PC-3 (cell line): ENCODE data around the gene CIAO1. TPM values are rescaled to one million over a fixed set of nuclear protein-coding genes. Genes with fewer than 3 reads are reported as not detected.

Experiments used
- ATAC-seq: fragments of 200-7000 bp; cut with Tn5 transposase; 2 replicates; pipeline ENCODE4 v1.9.1; 2020; ENCODE audit warnings: mild to moderate bottlenecking, moderate library complexity
- BruUV-seq: library from RNA; stranded (reverse); fragments of 400-500 nt; replicated peaks from 2 replicates; lab custom pipeline; 2021; lab: Mats Ljungman, UMichigan
- CTCF ChIA-PET: fragments of 300-600 bp; sonication (Branson Sonifier 250); formaldehyde crosslinking; loops from one replicate; lab custom pipeline; 2022; ENCODE audit warnings: antibody characterized with exemption; lab: Charles Lee
- POLR2A ChIA-PET: fragments of 300-600 bp; sonication (Branson Sonifier 250); formaldehyde crosslinking; loops from one replicate; lab custom pipeline; 2022; ENCODE audit warnings: antibody characterized with exemption; ENCODE audit not compliant: unreplicated experiment; lab: Charles Lee
- DNase-seq: peaks from one replicate; pipeline ENCODE4 v3.0.0-alpha.2; 2015
- H2AFZ ChIP-seq: fragments of 300-600 bp; sonication (generic); 2 replicates; pipeline ENCODE4 v1.6.0; 2016; ENCODE audit warnings: antibody characterized with exemption, low read length
- H3F3A ChIP-seq: fragments of 300-600 bp; sonication (generic); one replicate; pipeline ENCODE4 v1.6.0; 2017; ENCODE audit warnings: antibody characterized with exemption, low read length, control low read depth, mild to moderate bottlenecking; ENCODE audit not compliant: unreplicated experiment
- H3K27ac ChIP-seq: fragments of 300-600 bp; sonication (generic); 2 replicates; pipeline ENCODE4 v1.5.1; 2016; ENCODE audit warnings: mild to moderate bottlenecking, low read length
- H3K27me3 ChIP-seq: fragments of 300-600 bp; sonication (generic); 2 replicates; pipeline ENCODE4 v1.6.1; 2016; ENCODE audit warnings: low read length, mixed read lengths
- H3K36me3 ChIP-seq: fragments of 300-600 bp; sonication (generic); 2 replicates; pipeline ENCODE4 v1.6.1; 2016; ENCODE audit warnings: low read depth, mixed run types, low read length, mixed read lengths
- H3K4me1 ChIP-seq: fragments of 300-600 bp; sonication (generic); 2 replicates; pipeline ENCODE4 v1.5.1; 2016; ENCODE audit warnings: low read length; ENCODE audit not compliant: insufficient read depth
- H3K4me2 ChIP-seq: fragments of 300-600 bp; sonication (generic); 2 replicates; pipeline ENCODE4 v1.6.0; 2016; ENCODE audit warnings: low read length
- H3K4me3 ChIP-seq: fragments of 300-600 bp; sonication (generic); 2 replicates; pipeline ENCODE4 v1.5.1; 2016; ENCODE audit warnings: mild to moderate bottlenecking, low read length, mixed read lengths
- H3K79me2 ChIP-seq: fragments of 300-600 bp; sonication (generic); 2 replicates; pipeline ENCODE4 v1.6.1; 2017; ENCODE audit warnings: low read length, mixed read lengths
- H3K9ac ChIP-seq: fragments of 300-600 bp; sonication (generic); 2 replicates; pipeline ENCODE4 v1.6.0; 2016; ENCODE audit warnings: mild to moderate bottlenecking, low read length
- H3K9me2 ChIP-seq: fragments of 300-600 bp; sonication (generic); replicated peaks from 2 replicates; pipeline ENCODE4 v1.6.1; 2016; ENCODE audit warnings: mixed run types, low read length, mixed read lengths
- H3K9me3 ChIP-seq: fragments of 300-600 bp; sonication (generic); 2 replicates; pipeline ENCODE4 v1.6.1; 2016; ENCODE audit warnings: low read length, mixed read lengths
- H4K20me1 ChIP-seq: fragments of 300-600 bp; sonication (generic); 2 replicates; pipeline ENCODE4 v1.6.1; 2016; ENCODE audit warnings: low read length, mixed read lengths
- EZH2 ChIP-seq: fragments of 300-600 bp; sonication (generic); IDR thresholded peaks from one replicate; pipeline ENCODE4 v1.6.1; 2017; ENCODE audit warnings: antibody characterized with exemption, mild to moderate bottlenecking, low read length; ENCODE audit not compliant: unreplicated experiment
- EZH2phosphoT487 ChIP-seq: fragments of 300-600 bp; sonication (generic); IDR thresholded peaks from 2 replicates; pipeline ENCODE4 v1.6.1; 2018; ENCODE audit warnings: mild to moderate bottlenecking, antibody characterized with exemption, low read length, borderline replicate concordance
- intact Hi-C: fragments of 100-400 bp; cut with micrococcal nuclease; formaldehyde crosslinking; loops from 2 replicates; pipeline ENCODE4 v1.9.0; 2023
- total RNA-seq: library from RNA; depleted of rRNA; stranded (reverse); fragments of >200 nt; gene quantifications from 2 replicates; pipeline ENCODE4 v1.2.3, GENCODE V29; 2014
- TF ChIP-seq, protein P1 (sequence below): fragments of 300-600 bp; sonication (generic); conservative IDR thresholded peaks from 2 replicates; pipeline ENCODE4 v1.5.1; 2017; ENCODE audit warnings: antibody characterized with exemption, low read depth, mild to moderate bottlenecking, low read length

CIAO1 gene
- total RNA-seq, 1 experiment from 2014 or later: 130 TPM

DNA sequence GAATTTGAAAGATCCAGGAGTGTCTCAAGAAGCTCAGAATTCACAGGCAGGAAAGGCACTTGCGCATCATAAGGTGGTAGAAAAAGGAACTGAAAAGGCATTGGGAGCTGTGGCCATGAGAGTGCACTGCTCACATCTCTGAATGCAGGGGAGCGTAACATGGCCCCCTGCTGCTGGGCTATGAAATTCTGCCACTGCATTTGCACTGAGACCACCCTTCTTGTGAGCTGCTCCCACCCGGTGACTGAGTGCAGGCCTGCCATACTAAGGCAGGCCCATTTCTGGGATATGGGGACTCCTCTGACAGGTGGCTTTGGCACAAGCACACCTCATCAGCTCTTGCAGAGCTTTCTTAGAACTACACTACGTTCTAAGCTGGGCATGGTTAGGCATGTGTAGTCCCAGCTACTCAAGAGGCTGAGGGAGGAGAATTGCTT is 32.1 kb upstream of the CIAO1 start:
- POLR2A ChIA-PET: no interaction called here
- TF ChIP-seq EZH2phosphoT487 (no peak), EZH2 (no peak)
- TF ChIP-seq, protein P1, sequence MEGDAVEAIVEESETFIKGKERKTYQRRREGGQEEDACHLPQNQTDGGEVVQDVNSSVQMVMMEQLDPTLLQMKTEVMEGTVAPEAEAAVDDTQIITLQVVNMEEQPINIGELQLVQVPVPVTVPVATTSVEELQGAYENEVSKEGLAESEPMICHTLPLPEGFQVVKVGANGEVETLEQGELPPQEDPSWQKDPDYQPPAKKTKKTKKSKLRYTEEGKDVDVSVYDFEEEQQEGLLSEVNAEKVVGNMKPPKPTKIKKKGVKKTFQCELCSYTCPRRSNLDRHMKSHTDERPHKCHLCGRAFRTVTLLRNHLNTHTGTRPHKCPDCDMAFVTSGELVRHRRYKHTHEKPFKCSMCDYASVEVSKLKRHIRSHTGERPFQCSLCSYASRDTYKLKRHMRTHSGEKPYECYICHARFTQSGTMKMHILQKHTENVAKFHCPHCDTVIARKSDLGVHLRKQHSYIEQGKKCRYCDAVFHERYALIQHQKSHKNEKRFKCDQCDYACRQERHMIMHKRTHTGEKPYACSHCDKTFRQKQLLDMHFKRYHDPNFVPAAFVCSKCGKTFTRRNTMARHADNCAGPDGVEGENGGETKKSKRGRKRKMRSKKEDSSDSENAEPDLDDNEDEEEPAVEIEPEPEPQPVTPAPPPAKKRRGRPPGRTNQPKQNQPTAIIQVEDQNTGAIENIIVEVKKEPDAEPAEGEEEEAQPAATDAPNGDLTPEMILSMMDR: no peak
- Histone ChIP-seq H3K4me2 (no peak overlapping the region), H3K36me3 (no peaks in the 10 kb centered on the region), H3F3A (no peaks in the 10 kb centered on the region), H2AFZ (no peak overlapping the region), H3K4me3 (no peak overlapping the region), H3K79me2 (no peaks in the 10 kb centered on the region), H3K9me3 (no peaks in the 10 kb centered on the region), H3K27me3 (no peaks in the 10 kb centered on the region), H3K4me1 (no peaks in the 10 kb centered on the region), H4K20me1 (no peaks in the 10 kb centered on the region), H3K27ac (no peak overlapping the region), H3K9ac (no peak overlapping the region), H3K9me2 (no peaks in the 10 kb centered on the region)
- no TSS peak for BruUV-seq
- intact Hi-C loops: no loop called here
- CTCF ChIA-PET: no interaction called here
- no peak for DNase-seq
- no peak for ATAC-seq

DNA sequence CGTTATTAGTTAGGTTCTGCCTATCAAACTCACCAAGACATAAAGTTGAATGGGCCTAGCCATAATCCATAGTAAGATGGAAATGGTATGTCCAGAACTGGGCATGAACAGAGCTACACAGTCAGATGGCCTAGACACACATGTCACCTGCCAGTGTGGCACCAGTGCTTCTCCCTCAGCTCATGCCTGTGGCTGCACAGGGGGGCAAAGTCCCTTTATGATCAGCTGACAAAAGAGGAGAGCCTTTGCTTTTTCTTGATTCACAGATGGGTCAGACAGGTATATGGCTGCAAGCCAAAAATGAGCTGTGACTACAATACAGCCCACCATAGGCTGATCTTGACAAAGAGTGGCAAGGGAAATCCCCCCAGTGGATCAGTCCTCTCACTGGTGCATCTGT is 29.1 kb upstream of the CIAO1 start:
- Histone ChIP-seq H3K4me3 (no peak overlapping the region), H3K4me2 (no peak overlapping the region), H3K9me2 (no peaks in the 10 kb centered on the region), H3K27ac (no peak overlapping the region), H3K27me3 (no peaks in the 10 kb centered on the region), H3F3A (no peaks in the 10 kb centered on the region), H3K36me3 (no peaks in the 10 kb centered on the region), H3K9ac (no peak overlapping the region), H2AFZ (no peak overlapping the region), H3K79me2 (no peaks in the 10 kb centered on the region), H3K4me1 (peaks cover 1% of the 10 kb centered on the region; the same call in 1 of the 2 replicates), H4K20me1 (no peaks in the 10 kb centered on the region), H3K9me3 (no peaks in the 10 kb centered on the region)
- POLR2A ChIA-PET: interaction anchor here (0.6 kb wide), 1 partner anchor 99 kb away, joined by 3 read pairs; no protein-coding TSS in a partner anchor
- CTCF ChIA-PET: no interaction called here
- ATAC-seq (no peak), DNase-seq (no peak)
- no peak for TF ChIP-seq EZH2
- TF ChIP-seq, protein P1: no peak
- no peak for TF ChIP-seq EZH2phosphoT487
- intact Hi-C loops: no loop called here
- BruUV-seq: no TSS peak

DNA sequence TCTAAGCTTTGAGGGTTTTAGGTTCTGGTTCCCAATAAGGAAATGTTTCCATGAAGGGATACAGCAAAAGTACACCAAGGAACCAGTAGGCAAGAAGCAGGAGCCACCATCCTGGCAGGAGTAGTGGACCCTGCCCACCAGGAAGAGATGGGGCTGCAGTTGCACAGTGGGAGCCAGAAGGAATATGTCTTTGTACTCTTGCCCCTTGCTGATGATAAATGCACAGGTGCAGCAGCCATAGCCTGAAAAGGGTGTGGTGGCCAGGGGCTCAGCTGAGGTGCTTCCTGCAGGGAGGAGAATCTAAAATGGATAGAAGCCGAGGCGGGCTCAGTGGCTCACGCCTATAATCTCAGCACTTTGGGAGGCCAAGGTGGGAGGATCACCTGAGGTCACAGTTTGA is 27.8 kb upstream of the CIAO1 start:
- no peak overlapping the region for H3K27ac ChIP-seq
- no peaks in the 10 kb centered on the region for H3K9me2 ChIP-seq
- H3F3A ChIP-seq: no peaks in the 10 kb centered on the region
- ChIA-PET CTCF (no interaction called here), POLR2A (no interaction called here)
- no peaks in the 10 kb centered on the region for H4K20me1 ChIP-seq
- no peaks in the 10 kb centered on the region for H3K27me3 ChIP-seq
- intact Hi-C loops: no loop called here
- H3K4me1 ChIP-seq: peaks cover 8% of the 10 kb centered on the region; the same call in 1 of the 2 replicates
- no peaks in the 10 kb centered on the region for H3K9me3 ChIP-seq
- DNase-seq (no peak), ATAC-seq (no peak)
- TF ChIP-seq, protein P1: no peak
- no peak for TF ChIP-seq EZH2phosphoT487
- TF ChIP-seq EZH2: no peak
- H2AFZ ChIP-seq: no peak overlapping the region
- H3K36me3 ChIP-seq: no peaks in the 10 kb centered on the region
- H3K4me3 ChIP-seq: no peak overlapping the region
- no peak overlapping the region for H3K9ac ChIP-seq
- BruUV-seq: no TSS peak
- no peaks in the 10 kb centered on the region for H3K79me2 ChIP-seq
- no peak overlapping the region for H3K4me2 ChIP-seq
